ENCODE measurements around the gene PAOX. TPM values are rescaled to one million over a fixed set of nuclear protein-coding genes. Genes with fewer than 3 reads are reported as not detected.
A peak's percentile ranks its signal among the peaks of the same experiment; 100 is the strongest.
"Not testable (repeated sequence)": the region's sequence is repeated elsewhere in the genome, so short reads cannot be mapped to it uniquely, and the experiment has no call there.

The PAOX gene
- total and polyA plus RNA-seq, 11 donors: 2.1 to 7.3 (median 3.4) TPM

DNA sequence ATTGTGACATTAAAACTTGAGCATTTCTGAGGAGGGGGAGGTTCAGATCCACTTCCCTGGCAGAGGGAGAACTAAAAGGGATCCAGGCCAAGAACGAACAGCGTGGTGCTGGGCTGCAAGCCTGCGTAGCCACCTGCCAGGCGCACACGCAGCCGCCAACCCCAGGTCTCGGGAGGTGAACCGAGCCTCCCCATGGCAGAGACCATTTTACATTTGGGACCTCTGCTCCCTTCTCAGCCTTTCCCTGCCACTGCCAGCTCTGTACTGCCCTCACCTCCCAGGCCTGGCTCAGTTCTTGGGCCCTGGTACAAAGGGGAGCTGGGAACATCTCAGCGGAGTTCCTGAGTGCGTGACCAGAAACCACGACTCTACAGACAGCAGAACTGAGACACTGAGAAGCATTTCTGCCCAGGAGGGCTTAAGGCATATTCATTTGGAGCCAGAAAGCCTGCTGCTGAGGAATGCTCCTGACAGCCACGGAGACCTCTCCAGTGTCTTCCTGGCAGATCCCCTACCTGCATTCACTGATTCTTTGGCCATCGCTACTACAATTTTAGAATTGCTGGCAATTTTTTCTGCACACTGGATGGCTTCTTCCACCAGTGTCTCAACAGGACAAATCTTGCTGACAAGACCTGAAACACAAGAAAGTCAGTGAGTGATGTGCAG is 13.5 kb upstream of the PAOX start:
- Histone ChIP-seq H3K9me3 (peaks cover 0 to 4% (median 0%) of the 10 kb centered on the region in 12 donors), H3K4me3 (no peak overlapping the region), H3K27ac (peak overlapping the region in 2 of 12 donors; percentile 54 to 71), H3K4me1 (peaks cover 0 to 3% (median 0%) of the 10 kb centered on the region in 12 donors), H3K27me3 (no peaks in the 10 kb centered on the region), H3K36me3 (peaks cover 5 to 90% (median 83%) of the 10 kb centered on the region in 9 donors)
- DNase-seq (no peak), ATAC-seq (no peak)
- WGBS, 4 donors: 81 to 88% (median 86%) methylated on average over 13 of the region's 13 CpGs
- intact Hi-C loops (cut with DNase I): no loop called here
- TF ChIP-seq POLR2A (IDR thresholded peaks at IDR 0.05): no peak
- TF ChIP-seq, protein P1, sequence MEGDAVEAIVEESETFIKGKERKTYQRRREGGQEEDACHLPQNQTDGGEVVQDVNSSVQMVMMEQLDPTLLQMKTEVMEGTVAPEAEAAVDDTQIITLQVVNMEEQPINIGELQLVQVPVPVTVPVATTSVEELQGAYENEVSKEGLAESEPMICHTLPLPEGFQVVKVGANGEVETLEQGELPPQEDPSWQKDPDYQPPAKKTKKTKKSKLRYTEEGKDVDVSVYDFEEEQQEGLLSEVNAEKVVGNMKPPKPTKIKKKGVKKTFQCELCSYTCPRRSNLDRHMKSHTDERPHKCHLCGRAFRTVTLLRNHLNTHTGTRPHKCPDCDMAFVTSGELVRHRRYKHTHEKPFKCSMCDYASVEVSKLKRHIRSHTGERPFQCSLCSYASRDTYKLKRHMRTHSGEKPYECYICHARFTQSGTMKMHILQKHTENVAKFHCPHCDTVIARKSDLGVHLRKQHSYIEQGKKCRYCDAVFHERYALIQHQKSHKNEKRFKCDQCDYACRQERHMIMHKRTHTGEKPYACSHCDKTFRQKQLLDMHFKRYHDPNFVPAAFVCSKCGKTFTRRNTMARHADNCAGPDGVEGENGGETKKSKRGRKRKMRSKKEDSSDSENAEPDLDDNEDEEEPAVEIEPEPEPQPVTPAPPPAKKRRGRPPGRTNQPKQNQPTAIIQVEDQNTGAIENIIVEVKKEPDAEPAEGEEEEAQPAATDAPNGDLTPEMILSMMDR (IDR thresholded peaks at IDR 0.05): no peak

DNA sequence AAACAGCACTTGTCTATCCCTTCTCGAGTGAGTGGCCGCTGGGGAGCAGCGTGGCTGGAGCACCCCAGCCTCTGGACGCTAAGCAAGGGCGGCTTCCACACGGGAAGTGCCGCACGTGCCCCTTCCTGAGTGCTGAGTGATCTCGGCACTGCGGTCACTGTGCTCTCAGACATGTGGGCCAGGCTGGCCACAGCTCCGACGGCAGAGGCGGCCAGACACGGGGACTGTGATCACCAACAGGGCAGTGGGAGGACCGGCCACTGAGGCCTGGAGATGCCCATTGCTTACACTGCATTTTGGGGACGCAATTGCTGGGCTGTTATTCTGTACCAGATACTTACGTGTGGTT is 13.0 kb upstream of the PAOX start:
- Histone ChIP-seq H3K36me3 (peaks cover 5 to 96% (median 88%) of the 10 kb centered on the region in 9 donors), H3K4me1 (peaks cover 0 to 3% (median 0%) of the 10 kb centered on the region in 12 donors), H3K27ac (no peak overlapping the region), H3K27me3 (no peaks in the 10 kb centered on the region), H3K9me3 (peaks cover 0 to 2% (median 0%) of the 10 kb centered on the region in 12 donors), H3K4me3 (no peak overlapping the region)
- no peak for ATAC-seq
- WGBS, 4 donors: 82 to 90% (median 85%) methylated on average over 13 to 17 of the region's 17 CpGs
- no peak for TF ChIP-seq POLR2A (IDR thresholded peaks at IDR 0.05)
- TF ChIP-seq, protein P1 (IDR thresholded peaks at IDR 0.05): no peak
- no peak for DNase-seq
- intact Hi-C loops (cut with DNase I): no loop called here

DNA sequence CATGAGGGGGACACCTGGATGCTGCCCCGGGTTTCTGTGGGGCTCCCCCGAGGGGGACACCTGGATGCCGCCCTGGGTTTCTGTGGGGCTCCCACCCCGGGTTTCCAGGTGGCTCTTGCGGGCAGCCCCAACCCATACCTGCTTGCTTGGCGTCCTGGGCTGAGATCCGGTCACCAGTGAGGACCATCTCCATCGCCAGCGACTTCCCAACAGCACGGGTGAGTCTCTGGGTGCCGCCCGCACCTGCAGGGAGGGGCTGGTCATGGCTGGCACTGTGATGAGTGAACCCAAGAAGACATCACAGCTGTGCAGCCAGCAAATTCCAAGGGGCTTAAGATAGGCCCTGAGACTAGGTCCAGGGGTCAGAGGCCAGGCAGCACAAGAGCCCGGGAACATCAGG is 12.3 kb upstream of the PAOX start:
- intact Hi-C loops (cut with DNase I): no loop called here
- Histone ChIP-seq H3K27ac (no peak overlapping the region), H3K4me3 (no peak overlapping the region), H3K27me3 (no peaks in the 10 kb centered on the region), H3K4me1 (peaks cover 0 to 3% (median 0%) of the 10 kb centered on the region in 12 donors), H3K36me3 (peaks cover 5 to 98% (median 85%) of the 10 kb centered on the region in 9 donors), H3K9me3 (no peaks in the 10 kb centered on the region)
- no peak for TF ChIP-seq POLR2A (IDR thresholded peaks at IDR 0.05)
- TF ChIP-seq, protein P1 (IDR thresholded peaks at IDR 0.05): no peak
- 90 to 97% (median 94%) methylated on average over 11 to 13 of the region's 13 CpGs for WGBS, 4 donors
- ATAC-seq (no peak), DNase-seq (no peak)

DNA sequence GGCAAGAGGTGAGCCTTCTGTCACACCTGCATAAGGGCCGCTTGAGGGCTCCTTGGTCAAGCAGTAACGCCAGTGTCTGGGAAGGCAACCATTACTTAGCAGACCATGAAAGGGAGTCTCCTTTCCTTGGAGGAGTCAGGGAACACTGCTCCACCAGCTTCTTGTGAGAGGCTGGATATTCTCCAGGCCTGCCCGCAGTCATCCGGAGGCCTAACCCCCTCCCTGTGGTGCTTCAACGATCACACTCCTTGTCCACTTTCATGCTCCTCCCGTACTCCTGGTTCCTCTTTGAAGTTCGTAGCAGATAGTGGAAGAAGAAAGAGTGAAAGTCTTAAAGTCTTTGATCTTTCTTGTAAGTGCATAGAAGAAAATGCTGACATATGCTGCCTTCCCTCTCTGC is 11.6 kb upstream of the PAOX start:
- ATAC-seq; H3K27me3 ChIP-seq; DNase-seq; H3K4me1 ChIP-seq; H3K27ac ChIP-seq; H3K4me3 ChIP-seq; intact Hi-C loops (cut with DNase I); H3K9me3 ChIP-seq: not testable (repeated sequence)
- H3K36me3 ChIP-seq: peaks cover 5 to 92% (median 78%) of the 10 kb centered on the region in 9 donors
- WGBS, 4 donors: 76 to 86% (median 83%) methylated on average over 1 to 4 of the region's 7 CpGs

DNA sequence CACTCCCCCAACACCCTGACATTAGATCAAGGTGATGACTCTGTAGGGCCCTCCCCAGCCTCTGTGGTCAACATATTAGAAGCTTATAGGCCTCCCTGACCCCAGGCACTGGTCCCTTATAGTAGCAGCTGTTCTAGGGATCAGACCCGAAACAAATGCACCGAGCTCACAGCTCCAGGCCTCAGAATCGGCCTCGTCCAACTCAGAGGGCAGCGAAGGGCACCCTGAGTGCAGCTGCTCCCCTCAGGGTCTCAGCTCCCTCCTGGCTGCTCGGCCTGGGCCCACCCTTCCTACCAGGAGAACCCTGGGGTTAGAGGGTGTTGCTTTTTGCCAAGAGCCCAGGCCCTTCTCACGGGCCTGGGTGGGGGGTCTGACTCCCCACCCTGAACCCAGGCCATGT is 10.9 kb upstream of the PAOX start:
- TF ChIP-seq, protein P1 (IDR thresholded peaks at IDR 0.05): no peak
- no peak for TF ChIP-seq POLR2A (IDR thresholded peaks at IDR 0.05)
- H3K27ac ChIP-seq: no peak overlapping the region
- DNase-seq (no peak), ATAC-seq (no peak)
- intact Hi-C loops (cut with DNase I): no loop called here
- 93 to 95% (median 94%) methylated on average over 6 to 7 of the region's 7 CpGs for WGBS, 4 donors
- peaks cover 0 to 11% (median 6%) of the 10 kb centered on the region in 12 donors for H3K4me1 ChIP-seq
- peaks cover 5 to 85% (median 71%) of the 10 kb centered on the region in 9 donors for H3K36me3 ChIP-seq
- H3K9me3 ChIP-seq: no peaks in the 10 kb centered on the region
- no peaks in the 10 kb centered on the region for H3K27me3 ChIP-seq
- H3K4me3 ChIP-seq: no peak overlapping the region
